Muscle of leg (tissue), 11 donors: ENCODE measurements around the gene GPC6. TPM values are rescaled to one million over a fixed set of nuclear protein-coding genes. Genes with fewer than 3 reads are reported as not detected.

Experiments
- DNase-seq: peaks from one replicate; pipeline ENCODE4 v3.0.0; 2013
- H3K27ac ChIP-seq: one replicate; pipeline ENCODE4 v1.5.1; 2013; ENCODE audit warnings: mild to moderate bottlenecking, low read length, control low read depth
- H3K27me3 ChIP-seq: one replicate; pipeline ENCODE4 v1.6.1; 2013; ENCODE audit warnings: low read length; ENCODE audit not compliant: control insufficient read depth, insufficient read depth
- H3K36me3 ChIP-seq: one replicate; pipeline ENCODE4 v1.6.1; 2013; ENCODE audit warnings: low read length; ENCODE audit not compliant: control insufficient read depth, insufficient read depth
- H3K4me1 ChIP-seq: one replicate; pipeline ENCODE4 v1.6.1; 2013; ENCODE audit warnings: low read length; ENCODE audit not compliant: control insufficient read depth, insufficient read depth
- H3K4me3 ChIP-seq: one replicate; pipeline ENCODE4 v1.5.1; 2013; ENCODE audit warnings: low read length, control low read depth
- H3K9me3 ChIP-seq: replicated peaks from 2 replicates; pipeline ENCODE4 v1.6.1; 2013; ENCODE audit warnings: low read depth, low read length; ENCODE audit not compliant: control insufficient read depth
- WGBS: methylation state at CpG from one replicate; pipeline ENCODE4 v1.1.5; 2013; ENCODE audit warnings: missing lambda C conversion rate; ENCODE audit not compliant: insufficient coverage; 5-methylcytosine and 5-hydroxymethylcytosine counted together
- polyA plus RNA-seq, 8 donors: library from polyadenylated mRNA; unstranded; fragments of 120-200 nt; gene quantifications; one replicate each; pipeline versions ENCODE4 v1.2.1 to v1.2.3, GENCODE V29; 2013; ENCODE audit warnings: inconsistent platforms in 1 of 8, low replicate concordance in 1 of 8; ENCODE audit not compliant: insufficient read length in 8 of 8, insufficient read depth in 1 of 8
- total RNA-seq: library from RNA; stranded (reverse); fragments of 120-200 nt; gene quantifications from one replicate; pipeline ENCODE4 v1.2.4, GENCODE V29; 2013

GPC6 gene
- total and polyA plus RNA-seq, 9 donors = 5.6 to 20.0 (median 9.9) TPM

DNA sequence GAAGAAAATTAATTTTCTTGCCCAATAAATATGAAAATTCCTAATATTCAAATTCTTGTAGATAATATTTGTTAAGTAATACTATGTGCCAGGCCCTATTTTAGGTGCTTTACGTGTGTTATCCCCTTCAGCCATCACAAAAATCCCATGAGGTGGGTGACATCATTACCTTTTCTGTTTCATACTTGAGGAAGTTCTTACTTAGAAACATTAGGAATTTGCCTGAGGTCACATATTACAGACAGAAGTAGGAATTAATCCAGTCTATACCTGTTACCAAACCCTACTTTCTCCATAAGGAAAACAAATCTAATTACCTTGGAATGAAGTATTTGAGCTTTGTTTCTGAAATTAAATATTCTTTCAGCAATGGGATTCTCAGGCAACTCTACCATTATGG, 336.1 kb downstream of the GPC6 start:
- DNase-seq = no peak
- H3K9me3 ChIP-seq = no peaks in the 10 kb centered on the region
- no CpG with 5 or more reads among the region's 1 CpG for WGBS
- H3K27me3 ChIP-seq = no peaks in the 10 kb centered on the region
- H3K27ac ChIP-seq = no peak overlapping the region
- H3K4me1 ChIP-seq = peaks cover 3% of the 10 kb centered on the region
- no peak overlapping the region for H3K4me3 ChIP-seq
- no peaks in the 10 kb centered on the region for H3K36me3 ChIP-seq

DNA sequence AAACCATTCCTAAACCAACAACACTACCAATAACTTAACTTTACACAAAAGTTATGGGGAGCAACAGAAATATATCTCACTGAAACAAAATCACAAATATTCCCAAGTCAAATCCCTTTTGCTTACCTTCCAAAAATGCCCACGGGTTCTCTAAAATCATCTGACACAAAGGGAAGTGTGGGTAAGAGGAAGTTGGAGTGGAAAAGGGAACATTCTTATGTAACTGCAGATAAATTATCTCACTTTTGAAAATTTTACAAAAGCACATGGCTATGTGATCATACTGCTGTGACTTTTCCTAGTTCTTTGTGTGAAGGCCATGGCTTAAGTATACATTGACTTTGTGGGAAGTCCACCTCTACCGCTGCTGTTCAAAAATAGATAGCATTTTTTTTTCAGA, 350.5 kb downstream of the GPC6 start:
- Histone ChIP-seq H3K9me3 (no peaks in the 10 kb centered on the region), H3K36me3 (no peaks in the 10 kb centered on the region), H3K4me3 (no peak overlapping the region), H3K27me3 (no peaks in the 10 kb centered on the region), H3K4me1 (no peaks in the 10 kb centered on the region), H3K27ac (no peak overlapping the region)
- DNase-seq = no peak
- WGBS = no CpG with 5 or more reads among the region's 2 CpGs

GRCh38 chr13:93589788-93590187, 363.2 kb downstream of the GPC6 start:
- no peaks in the 10 kb centered on the region for H3K9me3 ChIP-seq
- H3K27me3 ChIP-seq = no peaks in the 10 kb centered on the region
- DNase-seq = no peak
- no peaks in the 10 kb centered on the region for H3K4me1 ChIP-seq
- no peak overlapping the region for H3K4me3 ChIP-seq
- H3K27ac ChIP-seq = no peak overlapping the region
- H3K36me3 ChIP-seq = no peaks in the 10 kb centered on the region

GRCh38 chr13:93603043-93603442, 376.4 kb downstream of the GPC6 start:
- Histone ChIP-seq H3K9me3 (no peaks in the 10 kb centered on the region), H3K4me3 (no peak overlapping the region), H3K27me3 (no peaks in the 10 kb centered on the region), H3K27ac (no peak overlapping the region), H3K36me3 (no peaks in the 10 kb centered on the region), H3K4me1 (no peaks in the 10 kb centered on the region)
- DNase-seq = no peak
- no CpG with 5 or more reads among the region's 2 CpGs for whole genome bisulfite sequencing

DNA sequence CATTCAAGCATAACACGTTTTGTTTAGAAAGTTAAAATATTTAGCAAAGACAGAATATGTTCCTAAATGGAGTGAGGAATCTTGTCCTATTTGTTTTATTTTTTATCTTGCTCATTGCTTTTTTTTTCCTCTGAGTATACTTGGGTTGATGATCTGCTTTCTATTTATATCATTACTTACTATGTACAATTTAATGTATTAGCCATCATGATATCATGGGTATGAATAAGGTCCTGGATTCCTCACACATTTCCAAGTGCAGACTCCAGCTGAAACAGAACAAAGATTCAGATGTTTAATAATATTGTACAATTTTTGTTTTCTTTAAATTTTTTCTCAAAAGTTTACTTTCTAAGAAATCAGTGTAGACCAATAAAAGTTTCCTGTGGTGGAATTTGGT, 388.2 kb downstream of the GPC6 start:
- Histone ChIP-seq H3K27me3 (no peaks in the 10 kb centered on the region), H3K4me1 (no peaks in the 10 kb centered on the region), H3K4me3 (no peak overlapping the region), H3K36me3 (no peaks in the 10 kb centered on the region), H3K9me3 (no peaks in the 10 kb centered on the region), H3K27ac (no peak overlapping the region)
- no peak for DNase-seq
- WGBS = no CpG with 5 or more reads among the region's 1 CpG

- no CpG with 5 or more reads among the region's 2 CpGs for WGBS
- Histone ChIP-seq H3K36me3 (no peaks in the 10 kb centered on the region), H3K4me3 (no peak overlapping the region), H3K4me1 (no peaks in the 10 kb centered on the region), H3K27ac (no peak overlapping the region), H3K9me3 (no peaks in the 10 kb centered on the region), H3K27me3 (no peaks in the 10 kb centered on the region)
- peak; percentile 67 for DNase-seq
These were observed 393.7 kb downstream of the GPC6 start for GRCh38 chr13:93620181-93620765.

DNA sequence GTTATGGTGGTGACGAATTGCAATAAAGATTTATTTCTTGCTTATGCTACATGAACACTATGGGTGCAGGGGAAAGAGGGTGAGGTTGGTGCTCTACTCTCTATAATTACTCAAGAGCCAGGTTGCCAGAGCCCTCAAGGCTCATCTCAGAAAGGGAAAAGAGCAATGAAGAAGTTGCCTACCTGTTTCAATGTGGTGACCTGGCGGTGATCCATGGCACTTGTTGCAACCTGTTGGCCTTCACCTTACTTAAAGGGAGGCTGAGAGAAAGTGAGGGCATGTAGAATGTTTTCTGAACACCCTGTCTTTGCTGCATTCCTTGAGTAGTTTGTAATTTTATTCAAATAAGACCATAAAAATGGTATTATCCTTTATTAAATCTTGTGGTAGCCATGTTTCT, 394.4 kb downstream of the GPC6 start:
- no peaks in the 10 kb centered on the region for H3K36me3 ChIP-seq
- DNase-seq = no peak
- no peak overlapping the region for H3K27ac ChIP-seq
- H3K4me1 ChIP-seq = no peaks in the 10 kb centered on the region
- no peak overlapping the region for H3K4me3 ChIP-seq
- no peaks in the 10 kb centered on the region for H3K27me3 ChIP-seq
- WGBS = 100% methylated on average over 1 of the region's 2 CpGs
- H3K9me3 ChIP-seq = no peaks in the 10 kb centered on the region

DNA sequence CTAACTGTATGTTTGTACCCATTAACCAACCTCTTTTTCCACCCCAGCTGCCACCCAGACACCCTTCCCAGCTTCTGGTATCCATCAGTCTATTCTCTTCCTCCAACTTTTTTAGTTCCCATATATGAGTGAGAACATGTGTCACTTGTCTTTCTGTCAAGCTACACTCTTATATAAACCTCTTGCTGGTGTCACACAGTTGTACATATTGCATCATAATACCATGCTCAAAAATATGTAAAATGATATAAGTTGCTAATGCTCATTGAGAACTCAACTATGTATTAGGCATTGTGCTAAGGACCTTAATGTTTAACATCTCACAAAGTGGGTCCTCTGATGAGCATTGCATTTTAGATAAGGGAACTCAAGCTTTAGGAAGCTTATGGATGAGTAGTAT, 395.4 kb downstream of the GPC6 start:
- Histone ChIP-seq H3K36me3 (no peaks in the 10 kb centered on the region), H3K27me3 (no peaks in the 10 kb centered on the region), H3K4me3 (no peak overlapping the region), H3K4me1 (no peaks in the 10 kb centered on the region), H3K9me3 (no peaks in the 10 kb centered on the region), H3K27ac (no peak overlapping the region)
- no peak for DNase-seq

DNA sequence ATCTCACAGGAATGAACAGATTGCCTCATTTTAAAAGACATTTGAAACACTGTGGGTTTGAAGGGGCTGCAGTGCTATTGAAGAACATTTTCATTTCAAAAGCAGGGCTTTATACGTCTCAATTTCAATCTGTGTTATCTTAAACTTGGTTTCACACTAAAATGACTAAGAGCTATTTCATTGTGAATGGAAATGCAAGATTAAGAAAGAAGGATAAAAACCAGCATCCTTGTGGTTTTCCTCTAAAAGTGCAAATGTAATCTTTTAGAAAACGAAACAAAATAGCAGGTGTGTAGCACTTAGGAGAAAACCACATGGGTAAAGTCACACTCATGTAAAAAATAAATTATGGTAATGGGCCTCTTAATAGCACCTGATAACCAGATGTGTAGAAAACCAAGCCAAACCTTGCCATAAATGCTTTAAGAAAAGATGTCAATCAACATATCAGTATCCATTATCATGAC, 397.7 kb downstream of the GPC6 start:
- Histone ChIP-seq H3K27me3 (no peaks in the 10 kb centered on the region), H3K36me3 (no peaks in the 10 kb centered on the region), H3K4me1 (no peaks in the 10 kb centered on the region), H3K4me3 (no peak overlapping the region), H3K27ac (no peak overlapping the region), H3K9me3 (no peaks in the 10 kb centered on the region)
- DNase-seq = no peak
- no CpG with 5 or more reads among the region's 2 CpGs for WGBS

DNA sequence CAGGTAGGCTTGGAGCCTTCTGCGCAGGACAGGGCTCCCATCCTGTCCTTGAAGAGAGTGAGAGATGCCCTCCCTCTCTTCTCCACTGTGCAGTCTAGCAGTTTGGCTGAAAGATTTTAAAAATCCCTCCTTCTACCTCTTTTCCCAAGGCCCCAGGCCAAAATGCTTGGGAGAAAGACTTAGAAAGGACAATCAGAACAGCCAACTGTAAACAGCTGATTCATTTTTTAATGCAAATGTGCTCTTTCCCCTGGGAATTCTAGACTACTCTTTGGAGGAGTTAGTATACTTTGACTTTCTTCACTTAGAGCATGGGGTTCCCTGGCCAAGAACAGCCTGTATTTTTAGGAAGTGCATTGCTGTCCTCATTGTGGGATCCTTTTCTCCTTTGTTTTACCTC, 398.9 kb downstream of the GPC6 start:
- WGBS = no CpG with 5 or more reads among the region's 1 CpG
- peak; percentile 91 for DNase-seq
- no peaks in the 10 kb centered on the region for H3K9me3 ChIP-seq

GRCh38 chr13:93628136-93628797, 401.7 kb downstream of the GPC6 start:
- no peaks in the 10 kb centered on the region for H3K36me3 ChIP-seq
- no CpG with 5 or more reads among the region's 2 CpGs for WGBS

More for the DNA sequence above, 398.9 kb downstream of the GPC6 start:
- no peaks in the 10 kb centered on the region for H3K27me3 ChIP-seq
- H3K27ac ChIP-seq = no peak overlapping the region
- H3K36me3 ChIP-seq = no peaks in the 10 kb centered on the region
- H3K4me1 ChIP-seq = no peaks in the 10 kb centered on the region
- no peak overlapping the region for H3K4me3 ChIP-seq

More at GRCh38 chr13:93628136-93628797, 401.7 kb downstream of the GPC6 start:
- DNase-seq = no peak
- Histone ChIP-seq H3K9me3 (no peaks in the 10 kb centered on the region), H3K27ac (no peak overlapping the region), H3K27me3 (no peaks in the 10 kb centered on the region), H3K4me1 (no peaks in the 10 kb centered on the region), H3K4me3 (no peak overlapping the region)
